ENCODE results near the gene MRFAP1.
"Not testable (repeated sequence)": the region's sequence is repeated elsewhere in the genome, so short reads cannot be mapped to it uniquely, and the experiment has no call there.

The MRFAP1 gene

DNA sequence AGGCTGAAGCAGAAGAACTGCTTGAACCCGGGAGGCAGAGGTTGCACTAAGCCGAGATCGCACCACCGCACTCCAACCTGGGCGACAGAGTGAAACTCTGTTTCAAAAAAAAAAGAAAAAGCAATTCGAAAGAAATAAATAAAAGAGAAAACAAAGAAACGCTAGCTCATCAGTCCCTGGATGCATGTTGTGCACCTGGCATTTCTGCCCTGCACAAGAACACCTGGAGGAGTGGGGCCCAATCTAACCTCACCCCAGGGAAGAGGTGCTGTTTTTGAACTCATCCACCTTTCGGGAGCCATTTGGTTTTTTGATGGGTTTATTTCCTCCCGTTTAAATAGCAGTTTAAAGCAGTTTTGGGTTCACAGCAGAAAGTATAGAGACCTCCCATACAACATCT lies 5.7 kb upstream of the MRFAP1 start:
- DNase-seq (ENCODE audit: low spot score) = no peak

DNA sequence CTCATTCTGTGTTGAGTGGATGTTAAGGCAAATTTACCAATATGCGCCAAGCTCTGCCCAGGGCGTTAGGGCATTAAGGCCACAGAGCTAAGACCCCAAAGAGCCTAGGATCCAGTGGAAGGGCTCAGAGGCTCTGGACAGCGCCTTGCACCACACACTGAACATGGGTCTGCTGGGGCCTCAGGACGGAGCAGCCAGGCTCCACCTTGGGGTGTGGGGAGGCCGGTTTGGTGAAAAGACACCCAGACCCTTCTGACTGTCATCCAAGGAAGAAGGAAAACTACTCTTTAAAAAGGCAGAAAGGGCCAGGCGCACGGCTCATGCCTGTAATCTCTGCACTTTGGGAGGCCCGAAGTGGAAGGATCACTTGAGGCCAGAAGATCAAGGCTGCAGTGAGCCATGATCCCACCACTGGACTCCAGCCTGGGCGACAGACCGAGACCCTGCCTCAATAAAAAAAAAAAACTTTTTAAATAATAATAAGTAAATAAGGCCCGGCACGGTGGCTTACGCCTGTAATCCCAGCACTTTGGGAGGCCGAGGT lies 1.3 kb upstream of the MRFAP1 start:
- no peak for DNase-seq (ENCODE audit: low spot score)

DNA sequence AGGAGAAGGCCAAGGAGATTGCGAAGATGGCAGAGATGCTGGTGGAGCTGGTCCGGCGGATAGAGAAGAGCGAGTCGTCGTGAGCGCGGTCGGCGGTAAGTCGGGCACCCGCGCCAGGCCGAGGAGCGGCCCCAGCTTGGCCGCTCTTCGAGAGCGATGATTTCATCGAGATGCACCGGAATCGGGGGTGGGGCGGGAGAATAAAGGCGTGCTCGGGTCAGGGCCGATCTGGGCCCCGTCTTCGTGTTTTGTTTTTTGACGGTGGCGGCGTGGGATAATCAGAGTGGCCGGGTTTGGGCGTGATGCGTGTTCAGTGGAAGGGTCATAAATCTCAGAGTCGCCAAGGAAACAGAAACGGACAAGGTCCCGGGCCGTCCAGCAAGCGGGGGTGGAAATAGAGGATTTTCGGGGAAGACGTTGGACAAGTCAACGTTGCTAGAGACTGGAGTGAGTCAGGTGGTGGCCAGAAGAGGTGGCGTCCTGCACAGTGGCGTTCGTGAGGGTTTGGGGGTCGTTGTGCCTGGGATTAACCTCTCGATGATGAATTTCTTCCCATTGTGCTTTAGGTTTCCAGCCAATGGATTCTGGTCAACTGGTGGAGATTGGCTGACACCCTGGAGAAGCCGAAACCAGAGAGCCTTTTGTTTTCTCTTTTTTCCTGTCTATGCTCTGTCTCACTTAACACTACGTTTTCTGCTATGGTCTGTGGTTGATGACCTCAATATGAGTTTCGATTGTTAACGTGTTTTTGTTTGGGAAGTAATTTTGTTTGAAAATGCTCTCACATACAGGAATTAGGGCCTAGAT lies 882 bp downstream of the MRFAP1 start:
- DNase-seq (ENCODE audit: low spot score) = no peak

DNA sequence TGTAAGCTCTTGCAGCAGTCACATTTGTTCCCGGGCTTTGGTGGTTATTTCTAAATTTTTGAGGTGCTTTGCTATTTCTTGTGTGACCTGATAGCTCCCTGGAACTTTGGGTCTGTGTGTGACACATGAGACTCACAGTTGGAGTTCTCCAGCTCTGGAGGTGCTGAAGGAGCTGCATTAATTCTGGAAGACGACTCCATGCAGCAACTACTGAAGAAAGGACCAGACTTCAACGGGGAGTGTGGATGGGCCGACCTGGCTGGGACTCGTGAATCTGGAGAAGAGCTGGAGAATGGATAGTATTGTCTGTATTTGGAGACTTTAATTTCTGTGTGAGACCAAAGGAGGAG lies 1.5 kb downstream of the MRFAP1 start:
- no peak for DNase-seq (ENCODE audit: low spot score)

DNA sequence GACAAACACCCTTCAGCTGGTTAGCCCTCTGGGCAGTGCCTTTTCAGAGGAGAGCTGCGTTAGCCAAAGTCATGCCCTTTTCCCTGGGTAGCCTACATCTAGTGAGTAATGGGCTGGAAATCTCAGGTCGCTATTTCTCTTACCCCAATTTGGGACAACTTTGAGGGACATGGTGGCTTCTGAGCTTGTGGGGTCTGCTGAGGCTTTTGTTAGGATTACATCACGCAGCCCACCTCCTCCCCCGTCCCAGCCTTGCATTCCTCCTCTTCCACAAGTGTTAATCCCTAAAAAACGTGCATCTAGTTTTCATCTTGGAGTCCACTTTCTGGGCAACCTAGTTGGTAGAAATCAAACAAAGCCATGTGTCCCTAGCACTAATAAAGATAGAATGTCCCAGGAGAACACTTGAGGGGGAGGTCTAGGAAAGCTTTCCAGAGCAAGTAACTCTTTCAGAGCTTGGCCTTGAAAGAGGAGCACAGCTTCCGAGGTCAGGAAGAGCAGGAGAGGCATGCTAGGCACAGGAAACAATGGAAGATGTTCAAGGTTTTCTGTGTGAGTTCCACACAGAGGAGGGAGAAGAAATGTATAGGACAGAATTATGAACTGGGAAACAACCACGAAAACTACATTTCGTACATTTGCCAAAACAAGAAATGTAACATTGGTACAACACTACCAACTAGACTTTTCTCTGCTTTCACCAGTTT lies 2.8 kb downstream of the MRFAP1 start:
- no peak for DNase-seq (ENCODE audit: low spot score)

DNA sequence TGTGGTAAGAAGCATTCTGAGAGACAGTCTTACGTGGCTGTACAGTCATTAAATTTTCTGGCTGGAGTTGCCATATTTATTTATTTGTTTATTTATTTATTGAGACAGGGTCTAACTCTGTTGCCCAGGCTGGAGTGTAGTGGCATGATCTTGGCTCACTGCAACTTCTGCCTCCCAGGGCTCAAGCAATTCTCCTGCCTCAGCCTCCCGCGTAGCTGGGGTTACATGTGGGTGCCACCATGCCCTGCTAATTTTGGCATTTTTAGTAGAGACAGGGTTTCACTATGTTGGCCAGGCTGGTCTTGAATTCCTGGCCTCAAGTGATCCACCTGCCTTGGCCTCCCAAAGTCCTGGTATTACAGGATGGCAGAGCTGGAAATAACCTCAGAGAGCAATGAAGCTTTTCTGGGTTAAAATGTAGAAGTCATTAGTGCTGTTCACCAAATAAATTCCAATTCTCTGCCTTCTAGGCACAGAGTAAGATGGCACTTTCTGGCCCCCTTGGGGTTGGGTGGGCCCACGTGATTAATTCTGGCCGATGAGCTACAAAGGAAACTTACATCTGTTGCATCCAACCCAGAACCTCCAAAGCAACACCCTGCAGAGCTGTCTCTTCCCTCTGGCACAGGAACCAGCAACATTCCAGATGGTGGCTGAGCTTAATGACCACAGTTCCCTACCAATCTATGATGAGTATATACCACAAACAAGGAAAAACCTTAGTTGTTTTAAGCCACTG lies 4.5 kb downstream of the MRFAP1 start:
- DNase-seq (ENCODE audit: low spot score) = no peak

DNA sequence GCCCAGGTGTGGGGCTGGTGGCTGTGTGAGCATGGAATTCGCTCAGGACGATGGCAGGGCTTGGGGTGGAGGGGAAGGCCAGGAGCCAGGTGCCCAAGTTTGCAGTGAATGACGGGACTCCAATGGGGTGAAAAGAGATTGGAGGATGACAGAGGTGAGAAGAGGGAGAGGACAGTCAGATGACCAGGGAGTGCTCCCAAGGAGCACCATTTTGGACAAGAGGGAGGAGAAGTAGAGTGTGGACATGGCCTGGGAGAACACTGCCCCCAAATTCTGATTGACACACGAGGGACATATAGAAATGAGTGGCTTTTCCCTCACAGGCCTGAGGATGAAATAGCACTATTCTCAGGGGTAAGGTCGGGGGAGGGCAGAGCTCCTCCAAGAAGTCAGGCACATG lies 6.7 kb downstream of the MRFAP1 start:
- no peak for DNase-seq (ENCODE audit: low spot score)

DNA sequence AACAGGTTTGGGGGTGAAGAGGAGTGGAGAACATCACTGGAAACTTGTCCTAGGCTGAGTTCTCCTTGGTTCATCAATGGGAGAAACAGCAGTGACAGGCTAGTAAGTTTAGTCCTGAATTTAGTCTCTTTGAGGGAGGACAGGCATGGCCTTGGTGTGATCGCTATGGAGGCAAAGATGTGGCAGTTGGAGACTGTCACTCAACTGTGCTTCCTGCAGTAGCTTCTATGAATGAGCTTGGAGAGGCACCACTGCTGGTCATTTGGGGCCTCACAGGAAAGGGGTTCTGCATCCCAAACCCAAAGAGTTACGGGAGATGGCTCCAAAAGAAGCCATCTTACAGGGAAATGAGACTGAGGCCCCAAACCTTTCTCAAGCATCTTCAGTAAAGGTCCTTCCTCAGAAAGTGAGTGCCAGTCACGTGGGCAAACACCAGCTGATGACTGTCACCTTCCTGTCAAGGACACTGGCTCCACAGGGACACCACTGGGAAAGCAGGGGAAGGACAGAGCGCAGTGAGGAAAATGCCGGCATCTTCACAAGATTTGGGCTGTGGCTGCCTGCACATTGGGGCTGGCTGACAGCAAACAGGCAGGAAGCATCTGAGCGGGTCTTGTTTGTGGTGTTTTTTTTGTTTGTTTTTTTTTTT lies 7.2 kb downstream of the MRFAP1 start:
- DNase-seq (ENCODE audit: low spot score) = no peak

DNA sequence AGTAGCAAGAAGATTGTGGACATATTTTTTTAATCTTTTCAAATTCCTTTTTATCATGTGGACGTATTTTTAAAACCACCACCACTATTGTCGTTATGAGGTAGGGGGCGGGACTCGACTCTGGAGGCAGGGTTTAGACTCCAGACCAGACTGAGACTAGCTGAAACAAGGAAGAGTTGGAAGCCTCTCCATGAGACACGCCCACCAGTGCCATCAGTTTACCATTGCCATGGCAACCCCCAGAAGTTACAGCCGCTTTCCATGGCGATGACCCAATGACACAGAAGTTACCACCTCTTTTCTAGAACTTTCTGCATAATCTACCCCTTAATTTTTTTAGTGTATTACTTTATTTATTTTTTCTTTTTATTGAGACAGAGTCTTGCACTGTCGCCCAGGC lies 8.7 kb downstream of the MRFAP1 start:
- DNase-seq (ENCODE audit: low spot score) = no peak

DNA sequence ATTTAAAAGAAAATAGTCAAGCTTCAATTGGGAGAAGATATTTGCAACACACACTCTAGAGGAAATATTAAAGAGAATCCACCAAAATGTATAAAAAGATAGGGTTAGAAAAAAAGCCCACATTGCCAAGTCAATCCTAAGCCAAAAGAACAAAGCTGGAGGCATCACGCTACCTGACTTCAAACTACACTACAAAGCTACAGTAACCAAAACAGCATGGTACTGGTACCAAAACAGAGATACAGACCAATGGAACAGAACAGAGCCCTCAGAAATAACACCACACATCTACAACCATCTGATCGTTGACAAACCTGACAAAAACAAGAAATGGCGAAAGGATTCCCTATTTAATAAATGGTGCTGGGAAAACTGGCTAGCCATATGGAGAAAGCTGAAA lies 13.7 kb downstream of the MRFAP1 start:
- DNase-seq (ENCODE audit: low spot score) = not testable (repeated sequence)

DNA sequence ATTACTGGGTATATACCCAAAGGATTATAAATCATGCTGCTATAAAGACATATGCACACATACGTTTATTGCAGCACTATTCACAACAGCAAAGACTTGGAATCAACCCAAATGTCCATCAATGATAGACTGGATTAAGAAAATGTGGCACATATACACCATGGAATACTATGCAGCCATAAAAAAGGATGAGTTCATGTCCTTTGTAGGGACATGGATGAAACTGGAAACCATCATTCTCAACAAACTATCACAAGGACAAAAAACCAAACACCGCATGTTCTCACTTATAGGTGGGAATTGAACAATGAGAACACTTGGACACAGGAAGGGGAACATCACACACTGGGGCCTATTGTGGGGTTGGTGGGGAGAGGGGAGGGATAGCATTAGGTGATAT lies 14.8 kb downstream of the MRFAP1 start:
- not testable (repeated sequence) for DNase-seq (ENCODE audit: low spot score)

DNA sequence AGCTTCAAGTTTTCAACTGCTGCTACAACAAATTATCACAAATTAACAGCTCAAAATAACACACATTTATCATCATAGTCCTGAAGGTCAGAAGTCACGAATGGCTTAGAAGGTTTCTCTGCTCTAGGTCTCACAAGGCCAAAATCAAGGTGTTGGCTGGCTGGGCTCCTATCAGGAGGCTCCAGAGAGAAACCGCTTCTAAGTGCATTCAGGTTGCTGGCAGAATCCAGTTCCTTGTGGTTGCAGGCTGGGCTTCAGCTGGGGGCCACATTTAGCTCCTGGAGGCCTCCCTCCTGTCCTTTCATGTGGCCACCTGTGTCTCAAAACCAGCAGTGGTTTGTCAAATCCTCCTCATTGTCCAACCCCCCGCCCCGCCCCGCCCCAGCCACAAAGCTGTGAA lies 15.4 kb downstream of the MRFAP1 start:
- DNase-seq (ENCODE audit: low spot score) = no peak

DNA sequence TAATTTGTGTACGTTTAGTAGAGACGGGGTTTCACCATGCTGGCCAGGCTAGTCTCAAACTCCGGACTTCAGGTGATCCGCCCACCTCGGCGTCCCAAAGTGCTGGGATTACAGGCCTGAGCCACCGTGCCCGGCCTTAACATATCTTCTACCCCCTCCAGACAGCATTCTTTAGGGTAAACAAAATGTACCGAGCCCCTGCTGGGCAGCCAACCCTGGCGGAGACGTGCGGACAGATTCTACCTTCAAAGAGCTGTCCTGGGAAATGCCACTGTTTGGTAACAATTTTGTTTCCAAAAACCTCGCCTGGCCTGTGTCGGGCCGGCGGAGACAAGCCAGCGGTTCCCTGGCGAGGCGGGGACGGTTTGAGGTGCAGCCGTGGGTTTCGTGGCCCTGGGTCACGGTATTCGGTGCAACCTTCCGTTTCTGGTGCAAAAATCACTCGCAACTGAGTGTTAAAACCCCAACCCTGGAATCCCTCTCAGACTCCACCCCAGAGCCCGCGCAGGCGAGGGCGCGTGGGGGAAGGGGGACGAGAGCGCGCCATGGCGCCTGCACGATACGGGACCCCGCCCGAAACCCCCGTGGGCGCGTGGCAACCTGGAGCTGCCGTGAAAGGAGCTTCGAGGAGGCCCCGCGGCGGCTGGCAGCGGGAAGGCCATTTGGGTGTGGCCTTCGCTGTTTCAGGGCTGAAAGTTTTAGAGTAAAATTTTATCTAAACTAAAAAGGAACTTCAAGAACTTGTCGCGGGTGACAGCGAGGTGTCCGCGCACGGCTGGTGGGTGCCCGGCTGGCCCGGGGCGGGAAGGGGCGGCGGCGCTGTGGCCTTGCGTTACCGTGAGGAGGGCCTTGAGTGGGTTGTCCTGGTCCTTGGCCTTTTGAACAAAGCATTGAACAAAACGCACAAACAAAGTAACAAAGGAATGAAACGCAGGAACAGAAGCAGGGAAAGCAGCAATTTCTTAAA lies 17.0 kb downstream of the MRFAP1 start:
- DNase-seq (ENCODE audit: low spot score) = no peak

DNA sequence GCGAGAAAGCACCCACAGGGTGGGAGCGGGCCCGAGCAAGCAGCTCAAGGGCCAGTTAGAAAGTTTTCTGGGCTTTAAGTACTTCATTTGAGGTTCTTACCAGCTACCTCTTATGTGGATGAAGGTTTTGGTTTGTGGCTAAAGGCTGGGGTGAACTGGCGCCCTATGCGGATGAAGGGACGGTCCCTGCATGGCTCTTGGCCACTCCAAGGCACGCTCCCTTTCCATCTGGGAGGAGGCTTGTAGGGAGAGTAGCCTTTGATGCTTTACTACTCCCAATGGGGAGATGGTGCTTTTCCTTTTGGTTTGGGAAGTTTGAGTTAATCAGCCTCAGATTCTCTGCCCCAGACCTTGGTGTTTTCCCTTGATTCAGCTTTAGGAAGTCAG lies 17.7 kb downstream of the MRFAP1 start:
- no peak for DNase-seq (ENCODE audit: low spot score)

DNA sequence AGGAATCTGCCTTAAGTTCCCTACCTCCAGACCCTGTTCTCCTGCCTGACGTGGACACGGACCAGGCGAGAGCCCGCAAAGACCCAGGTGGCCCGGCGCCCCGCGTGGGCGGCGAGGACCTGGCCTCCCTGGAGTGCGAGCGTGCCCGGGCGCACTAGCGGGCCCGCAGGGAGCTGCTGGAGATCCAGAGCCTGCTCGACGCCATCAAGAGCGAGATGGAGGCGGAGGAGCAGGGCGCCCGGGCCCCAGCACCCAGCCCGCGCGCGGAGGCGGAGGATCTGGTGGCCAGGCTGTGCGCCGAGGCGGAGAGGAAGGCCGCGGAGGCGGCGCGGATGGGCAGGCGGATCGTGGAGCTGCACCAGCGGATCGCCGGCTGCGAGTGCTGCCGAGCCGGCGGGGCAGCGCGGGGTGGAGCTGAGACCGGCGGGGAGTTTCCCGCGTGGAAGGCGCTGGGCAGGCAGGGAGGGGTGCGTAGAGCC lies 18.2 kb downstream of the MRFAP1 start:
- DNase-seq (ENCODE audit: low spot score) = peak; percentile 24

DNA sequence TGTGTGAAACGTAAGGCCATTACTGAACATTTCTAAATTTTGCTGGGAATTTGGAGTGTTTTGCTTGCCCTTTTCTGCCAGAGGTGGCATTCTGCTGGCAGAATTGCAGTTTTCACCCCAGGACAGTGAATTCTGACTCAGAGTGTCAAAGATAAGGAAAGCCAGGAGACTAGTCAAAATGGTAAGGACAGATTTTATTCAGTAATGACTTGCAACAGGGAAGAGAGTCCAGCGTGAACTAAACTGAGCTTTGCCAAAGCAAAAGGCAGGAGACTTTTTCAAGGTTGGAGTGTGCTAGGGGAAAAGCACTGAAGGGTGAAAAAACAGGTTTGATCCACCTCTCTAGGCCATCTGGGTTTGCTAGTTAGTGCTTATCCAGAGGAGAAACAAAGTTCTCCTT lies 19.4 kb downstream of the MRFAP1 start:
- no peak for DNase-seq (ENCODE audit: low spot score)

DNA sequence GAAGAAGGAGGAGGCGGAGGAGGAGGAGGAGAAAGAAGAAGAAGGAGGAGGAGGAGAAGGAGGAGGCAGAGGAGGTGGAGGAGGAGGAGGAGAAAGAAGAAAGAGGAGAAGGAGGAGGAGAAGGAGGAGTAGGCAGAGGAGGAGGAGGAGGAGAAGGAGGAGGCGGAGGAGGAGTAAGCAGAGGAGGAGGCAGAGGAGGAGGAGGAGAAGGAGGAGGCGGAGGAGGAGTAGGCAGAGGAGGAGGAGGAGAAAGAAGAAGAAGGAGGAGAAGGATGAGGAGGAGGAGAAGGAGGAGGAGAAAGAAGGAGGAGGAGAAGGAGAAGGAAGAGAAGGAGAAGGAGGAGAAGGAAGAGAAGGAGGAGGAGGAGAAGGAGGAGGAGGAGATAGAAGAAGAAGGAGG lies 19.9 kb downstream of the MRFAP1 start:
- DNase-seq (ENCODE audit: low spot score) = no peak

DNA sequence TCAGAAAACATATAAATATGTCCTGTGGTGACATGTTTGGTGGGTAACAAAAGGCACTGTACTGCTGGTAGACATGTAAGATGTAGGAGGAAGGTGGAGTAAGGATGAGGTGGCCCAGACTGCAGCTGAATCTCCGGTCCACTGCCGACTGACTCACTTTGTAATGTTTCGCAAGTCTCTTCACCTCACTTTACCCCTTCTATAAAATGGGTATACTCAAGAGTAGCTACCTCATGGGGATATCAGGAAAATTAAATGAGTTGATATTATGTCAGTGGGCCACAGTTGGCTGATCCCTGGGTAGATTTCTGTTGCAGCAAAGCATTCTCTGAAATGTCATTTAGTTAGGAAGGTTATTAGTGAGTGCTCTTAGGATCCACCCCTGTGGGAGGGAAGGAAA lies 22.1 kb downstream of the MRFAP1 start:
- DNase-seq (ENCODE audit: low spot score) = no peak

DNA sequence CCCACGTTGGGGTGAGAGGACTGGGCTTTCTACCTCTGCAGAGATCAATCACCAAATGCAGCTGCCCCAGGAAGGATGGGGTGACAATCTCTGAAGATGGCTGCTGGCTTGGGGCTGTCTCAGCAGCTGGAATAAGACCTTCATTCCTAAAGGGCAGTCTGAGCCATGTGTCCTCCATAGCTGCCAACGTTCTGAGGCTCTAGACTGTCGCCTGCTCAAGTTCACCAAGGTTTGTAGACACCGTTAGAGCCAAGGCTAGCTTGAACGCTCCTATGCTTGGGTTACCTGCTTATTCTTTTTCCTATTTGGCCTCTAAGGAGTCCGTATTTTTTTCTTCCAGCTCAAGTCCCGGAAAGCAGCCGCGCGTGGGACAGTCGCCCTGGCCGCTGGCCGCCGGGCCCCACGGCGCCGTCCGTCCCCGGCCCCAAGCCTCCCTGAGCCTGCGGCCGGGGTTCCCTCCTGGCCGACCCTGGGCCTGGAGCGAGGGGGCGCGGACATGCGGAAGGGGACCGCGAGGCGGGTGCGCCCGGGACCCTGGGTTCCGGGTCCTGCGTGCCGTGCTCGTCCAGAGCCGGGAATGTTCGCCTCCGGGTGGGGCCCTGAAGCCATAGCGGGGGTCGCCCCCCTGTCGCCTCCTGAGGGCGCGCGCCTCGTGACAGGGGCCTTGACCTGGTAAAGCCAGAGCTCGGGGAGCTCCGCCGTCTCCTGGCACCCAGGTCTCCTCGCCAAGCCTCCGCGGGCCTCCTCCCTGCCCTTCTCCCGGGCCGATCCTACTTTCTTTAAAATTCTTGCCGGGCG lies 23.3 kb downstream of the MRFAP1 start:
- DNase-seq (ENCODE audit: low spot score) = no peak

DNA sequence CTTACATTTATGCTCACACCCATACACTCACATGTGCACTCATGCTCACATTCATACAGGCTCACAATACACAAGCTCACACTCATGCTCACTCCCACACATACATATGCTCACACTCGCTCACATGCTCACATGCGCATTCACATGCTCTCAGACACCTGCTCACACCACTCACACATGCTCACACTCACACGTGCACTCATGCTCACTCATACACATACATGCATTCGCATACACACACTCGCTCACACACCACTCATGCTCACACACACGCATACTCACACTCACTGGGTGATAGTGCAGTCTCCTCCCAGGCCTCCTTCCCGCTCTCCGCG lies 24.8 kb downstream of the MRFAP1 start:
- DNase-seq (ENCODE audit: low spot score) = no peak

Data from Ammon's horn (tissue), 1 donor.